Neural cell (in vitro differentiated cells): Measurements from ENCODE around the gene LINC00237. TPM values are rescaled to one million over a fixed set of nuclear protein-coding genes. Genes with fewer than 3 reads are reported as not detected.

ENCODE experiments used
- H2AFZ ChIP-seq: fragments of 200-600, 300-800 bp; sonication (generic), shearing (Covaris generic); 2 replicates; pipeline ENCODE4 v1.6.0; 2014; ENCODE audit warnings: low read depth, mild to moderate bottlenecking, antibody characterized with exemption, low read length, moderate library complexity
- H3F3A ChIP-seq: fragments of 200-600 bp; shearing (Covaris generic); 2 replicates; pipeline ENCODE4 v1.6.1; 2016; ENCODE audit warnings: mild to moderate bottlenecking, moderate library complexity, mixed read lengths, antibody characterized with exemption, low read length; ENCODE audit not compliant: insufficient read depth, poor library complexity, severe bottlenecking
- H3K27ac ChIP-seq: fragments of 200-600, 300-800 bp; sonication (generic), shearing (Covaris generic); 2 replicates; pipeline ENCODE4 v1.5.1; 2014; ENCODE audit warnings: mild to moderate bottlenecking, low read length, moderate library complexity
- H3K27me3 ChIP-seq: fragments of 300-800, 200-600 bp; sonication (generic), shearing (Covaris generic); 2 replicates; pipeline ENCODE4 v1.6.0; 2014; ENCODE audit warnings: mild to moderate bottlenecking, low read depth, low read length, moderate library complexity; ENCODE audit not compliant: insufficient read depth
- H3K36me3 ChIP-seq: fragments of 300-800, 200-600 bp; sonication (generic), shearing (Covaris generic); 2 replicates; pipeline ENCODE4 v1.5.1; 2014; ENCODE audit warnings: mild to moderate bottlenecking, antibody characterized with exemption, low read length, moderate library complexity; ENCODE audit not compliant: insufficient read depth
- H3K4me2 ChIP-seq: fragments of 300-800, 200-600 bp; sonication (generic), shearing (Covaris generic); 2 replicates; pipeline ENCODE4 v1.6.0; 2014; ENCODE audit warnings: mild to moderate bottlenecking, low read length
- H3K4me3 ChIP-seq: fragments of 300-800, 200-600 bp; sonication (generic), shearing (Covaris generic); 2 replicates; pipeline ENCODE4 v1.5.1; 2014; ENCODE audit warnings: mild to moderate bottlenecking, low read length, moderate library complexity
- H3K79me2 ChIP-seq: fragments of 200-600 bp; shearing (Covaris generic); replicated peaks from 2 replicates; pipeline ENCODE4 v1.6.0; 2014; ENCODE audit warnings: mild to moderate bottlenecking, low read length, moderate library complexity; ENCODE audit not compliant: insufficient read depth
- H3K9ac ChIP-seq: fragments of 300-800, 200-600 bp; sonication (generic), shearing (Covaris generic); 2 replicates; pipeline ENCODE4 v1.6.1; 2016; ENCODE audit warnings: mild to moderate bottlenecking, low read length, mixed read lengths
- H3K9me2 ChIP-seq: fragments of 200-600 bp; shearing (Covaris generic); 2 replicates; pipeline ENCODE4 v1.6.1; 2016; ENCODE audit warnings: mild to moderate bottlenecking, low read length, mixed read lengths; ENCODE audit not compliant: insufficient read depth
- H3K9me3 ChIP-seq: fragments of 200-600, 300-800 bp; sonication (generic), shearing (Covaris generic); 2 replicates; pipeline ENCODE4 v1.6.1; 2016; ENCODE audit warnings: mild to moderate bottlenecking, mixed run types, low read length, moderate library complexity, mixed read lengths
- H4K20me1 ChIP-seq: fragments of 200-600 bp; shearing (Covaris generic); 2 replicates; pipeline ENCODE4 v1.6.1; 2016; ENCODE audit warnings: mild to moderate bottlenecking, mixed run types; ENCODE audit not compliant: insufficient read depth
- EP300 ChIP-seq: fragments of 450-650 bp; conservative IDR thresholded peaks from 2 replicates; pipeline ENCODE4 v1.6.1; 2014; ENCODE audit warnings: antibody characterized with exemption, mild to moderate bottlenecking, moderate library complexity; ENCODE audit not compliant: poor library complexity, severe bottlenecking
- EZH2 ChIP-seq: fragments of 200-600, 300-800 bp; shearing (Covaris generic), sonication (generic); IDR thresholded peaks from 2 replicates; pipeline ENCODE4 v1.6.1; 2014; ENCODE audit warnings: antibody characterized with exemption, low read length, borderline replicate concordance, mild to moderate bottlenecking; ENCODE audit not compliant: insufficient read depth, poor library complexity, severe bottlenecking
- MXI1 ChIP-seq: fragments of 450-650 bp; conservative IDR thresholded peaks from 2 replicates; pipeline ENCODE4 v1.6.1; 2014; ENCODE audit warnings: antibody characterized with exemption, mild to moderate bottlenecking; ENCODE audit not compliant: poor library complexity, severe bottlenecking
- POLR2AphosphoS5 ChIP-seq: IDR thresholded peaks from 2 replicates; pipeline ENCODE4 v1.6.1; 2012
- RAD21 ChIP-seq: fragments of 450-650 bp; conservative IDR thresholded peaks from 2 replicates; pipeline ENCODE4 v1.6.1; 2014; ENCODE audit warnings: antibody characterized with exemption, mild to moderate bottlenecking, moderate library complexity
- SMC3 ChIP-seq: fragments of 450-650 bp; conservative IDR thresholded peaks from 2 replicates; pipeline ENCODE4 v1.6.1; 2014; ENCODE audit warnings: antibody characterized with exemption, mild to moderate bottlenecking, moderate library complexity; ENCODE audit not compliant: poor library complexity
- TAF1 ChIP-seq: IDR thresholded peaks from 2 replicates; pipeline ENCODE4 v1.6.1; 2012; ENCODE audit warnings: low read depth
- polyA plus RNA-seq: library from polyadenylated mRNA; depleted of rRNA; stranded (reverse); fragments of >200 nt; gene quantifications from 2 replicates; pipeline ENCODE4 v1.2.3, GENCODE V29; 2014
- TF ChIP-seq, protein P1 (sequence below): fragments of 450-650 bp; IDR thresholded peaks from 2 replicates; pipeline ENCODE4 v1.5.1; 2014; ENCODE audit warnings: antibody characterized with exemption, mild to moderate bottlenecking, moderate library complexity; ENCODE audit not compliant: poor library complexity, severe bottlenecking
- TF ChIP-seq, protein P2 (sequence below): IDR thresholded peaks from 2 replicates; pipeline ENCODE4 v1.6.1; 2012; ENCODE audit warnings: borderline replicate concordance

Gene LINC00237
- polyA plus RNA-seq, 1 donor from 2014 or later: not detected

DNA sequence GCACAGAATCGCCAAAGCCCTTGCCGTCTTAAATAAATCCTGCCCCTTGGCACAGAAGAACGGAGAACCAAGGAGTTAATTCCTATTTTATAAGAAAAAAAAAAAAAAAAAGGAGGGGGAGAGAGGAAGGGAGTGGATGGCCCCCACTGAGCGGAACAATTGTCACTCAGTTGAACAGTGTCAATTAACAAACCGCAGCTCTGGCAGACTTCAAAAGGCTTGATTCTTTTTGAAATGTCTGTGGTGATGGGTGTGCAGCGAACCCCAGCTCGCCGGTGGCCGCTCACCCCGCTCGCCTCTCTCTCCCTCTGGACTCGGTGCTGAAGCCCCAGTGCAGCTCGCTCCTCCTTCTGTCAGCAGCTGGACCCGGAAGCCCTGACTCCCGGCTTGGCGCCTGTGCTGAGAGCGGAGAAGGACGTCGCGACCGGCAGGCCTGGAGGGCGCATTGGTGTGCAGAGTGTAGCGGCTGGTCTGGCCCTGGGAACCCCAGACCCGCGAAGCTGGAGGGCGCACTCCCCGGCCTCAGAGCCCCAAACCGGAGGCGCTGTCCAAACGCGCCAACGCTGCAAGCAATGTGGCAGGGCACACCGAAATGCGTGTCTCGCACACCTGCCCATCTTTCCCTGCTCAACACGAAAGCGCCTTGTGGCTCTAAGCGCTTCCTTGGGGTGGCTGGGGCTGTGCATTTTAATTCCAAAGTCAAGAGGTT lies 3.4 kb downstream of the LINC00237 start:
- TF ChIP-seq EZH2 (peak; percentile 64), MXI1 (no peak)

DNA sequence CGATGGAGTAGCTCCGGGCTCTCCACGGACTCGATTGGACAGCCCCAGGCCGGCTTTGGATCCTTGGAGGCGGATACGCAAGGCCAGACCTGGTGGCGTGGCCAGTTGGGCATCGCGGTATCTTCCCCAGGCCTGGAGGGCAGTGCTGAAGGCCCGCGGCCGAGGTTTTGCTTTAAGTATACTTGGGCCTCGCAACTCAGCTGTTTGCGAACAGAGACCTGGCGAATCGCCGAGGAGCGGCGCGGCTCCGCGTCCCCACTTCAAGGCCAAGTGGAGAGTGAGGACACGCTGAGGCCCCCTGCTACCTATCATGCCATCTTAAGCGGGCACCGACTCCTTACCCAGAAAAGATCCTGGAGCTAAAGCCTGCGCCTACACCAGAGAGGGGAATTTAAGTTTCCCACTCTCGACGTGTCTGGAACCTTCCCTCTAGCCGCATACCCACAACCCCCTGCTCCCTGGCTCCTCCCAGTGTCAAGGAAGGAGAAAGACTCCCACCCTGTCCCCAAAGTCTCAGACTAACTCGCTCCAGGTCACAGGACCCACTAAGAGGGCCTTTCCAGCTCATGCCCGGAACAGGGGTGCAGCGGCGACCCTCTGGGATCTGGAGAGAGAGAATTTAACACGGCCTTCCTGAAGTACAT lies 4.1 kb downstream of the LINC00237 start:
- peaks cover 4% of the 10 kb centered on the region for H3F3A ChIP-seq
- no peaks in the 10 kb centered on the region for H3K9me2 ChIP-seq
- H3K4me2 ChIP-seq: no peak overlapping the region
- no peaks in the 10 kb centered on the region for H3K79me2 ChIP-seq
- H3K36me3 ChIP-seq: no peaks in the 10 kb centered on the region
- peaks cover 100% of the 10 kb centered on the region for H3K27me3 ChIP-seq
- no peaks in the 10 kb centered on the region for H4K20me1 ChIP-seq
- H3K27ac ChIP-seq: no peak overlapping the region
- no peak overlapping the region for H3K4me3 ChIP-seq
- H2AFZ ChIP-seq: no peak overlapping the region
- no peaks in the 10 kb centered on the region for H3K9me3 ChIP-seq
- H3K9ac ChIP-seq: no peak overlapping the region
- TF ChIP-seq TAF1: no peak
- no peak for TF ChIP-seq SMC3
- TF ChIP-seq RAD21: no peak
- no peak for TF ChIP-seq EP300
- no peak for TF ChIP-seq EZH2
- no peak for TF ChIP-seq POLR2AphosphoS5
- TF ChIP-seq, protein P1, sequence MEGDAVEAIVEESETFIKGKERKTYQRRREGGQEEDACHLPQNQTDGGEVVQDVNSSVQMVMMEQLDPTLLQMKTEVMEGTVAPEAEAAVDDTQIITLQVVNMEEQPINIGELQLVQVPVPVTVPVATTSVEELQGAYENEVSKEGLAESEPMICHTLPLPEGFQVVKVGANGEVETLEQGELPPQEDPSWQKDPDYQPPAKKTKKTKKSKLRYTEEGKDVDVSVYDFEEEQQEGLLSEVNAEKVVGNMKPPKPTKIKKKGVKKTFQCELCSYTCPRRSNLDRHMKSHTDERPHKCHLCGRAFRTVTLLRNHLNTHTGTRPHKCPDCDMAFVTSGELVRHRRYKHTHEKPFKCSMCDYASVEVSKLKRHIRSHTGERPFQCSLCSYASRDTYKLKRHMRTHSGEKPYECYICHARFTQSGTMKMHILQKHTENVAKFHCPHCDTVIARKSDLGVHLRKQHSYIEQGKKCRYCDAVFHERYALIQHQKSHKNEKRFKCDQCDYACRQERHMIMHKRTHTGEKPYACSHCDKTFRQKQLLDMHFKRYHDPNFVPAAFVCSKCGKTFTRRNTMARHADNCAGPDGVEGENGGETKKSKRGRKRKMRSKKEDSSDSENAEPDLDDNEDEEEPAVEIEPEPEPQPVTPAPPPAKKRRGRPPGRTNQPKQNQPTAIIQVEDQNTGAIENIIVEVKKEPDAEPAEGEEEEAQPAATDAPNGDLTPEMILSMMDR: no peak
- TF ChIP-seq MXI1: no peak
- TF ChIP-seq, protein P2, sequence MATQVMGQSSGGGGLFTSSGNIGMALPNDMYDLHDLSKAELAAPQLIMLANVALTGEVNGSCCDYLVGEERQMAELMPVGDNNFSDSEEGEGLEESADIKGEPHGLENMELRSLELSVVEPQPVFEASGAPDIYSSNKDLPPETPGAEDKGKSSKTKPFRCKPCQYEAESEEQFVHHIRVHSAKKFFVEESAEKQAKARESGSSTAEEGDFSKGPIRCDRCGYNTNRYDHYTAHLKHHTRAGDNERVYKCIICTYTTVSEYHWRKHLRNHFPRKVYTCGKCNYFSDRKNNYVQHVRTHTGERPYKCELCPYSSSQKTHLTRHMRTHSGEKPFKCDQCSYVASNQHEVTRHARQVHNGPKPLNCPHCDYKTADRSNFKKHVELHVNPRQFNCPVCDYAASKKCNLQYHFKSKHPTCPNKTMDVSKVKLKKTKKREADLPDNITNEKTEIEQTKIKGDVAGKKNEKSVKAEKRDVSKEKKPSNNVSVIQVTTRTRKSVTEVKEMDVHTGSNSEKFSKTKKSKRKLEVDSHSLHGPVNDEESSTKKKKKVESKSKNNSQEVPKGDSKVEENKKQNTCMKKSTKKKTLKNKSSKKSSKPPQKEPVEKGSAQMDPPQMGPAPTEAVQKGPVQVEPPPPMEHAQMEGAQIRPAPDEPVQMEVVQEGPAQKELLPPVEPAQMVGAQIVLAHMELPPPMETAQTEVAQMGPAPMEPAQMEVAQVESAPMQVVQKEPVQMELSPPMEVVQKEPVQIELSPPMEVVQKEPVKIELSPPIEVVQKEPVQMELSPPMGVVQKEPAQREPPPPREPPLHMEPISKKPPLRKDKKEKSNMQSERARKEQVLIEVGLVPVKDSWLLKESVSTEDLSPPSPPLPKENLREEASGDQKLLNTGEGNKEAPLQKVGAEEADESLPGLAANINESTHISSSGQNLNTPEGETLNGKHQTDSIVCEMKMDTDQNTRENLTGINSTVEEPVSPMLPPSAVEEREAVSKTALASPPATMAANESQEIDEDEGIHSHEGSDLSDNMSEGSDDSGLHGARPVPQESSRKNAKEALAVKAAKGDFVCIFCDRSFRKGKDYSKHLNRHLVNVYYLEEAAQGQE: no peak

More for the DNA sequence above, 3.4 kb downstream of the LINC00237 start:
- Histone ChIP-seq H3F3A (peaks cover 4% of the 10 kb centered on the region), H3K9ac (no peak overlapping the region), H3K79me2 (no peaks in the 10 kb centered on the region), H3K4me2 (no peak overlapping the region), H3K4me3 (peak overlapping the region; percentile 27), H3K9me3 (no peaks in the 10 kb centered on the region), H4K20me1 (no peaks in the 10 kb centered on the region), H2AFZ (no peak overlapping the region), H3K9me2 (no peaks in the 10 kb centered on the region), H3K27me3 (peaks cover 100% of the 10 kb centered on the region), H3K27ac (no peak overlapping the region), H3K36me3 (no peaks in the 10 kb centered on the region)
